H1 (cell line): ENCODE data around the gene RNF212B.

ENCODE experiments used
- JUN ChIP-seq: IDR thresholded peaks from 2 replicates; pipeline ENCODE4 v1.6.1; 2011; ENCODE audit warnings: low read depth, mild to moderate bottlenecking, improper control_type of control experiment, low read length
- TAF1 ChIP-seq: IDR thresholded peaks from 2 replicates; pipeline ENCODE4 v1.6.1; 2011; ENCODE audit warnings: mild to moderate bottlenecking, low read depth, low read length

- no peak for TF ChIP-seq JUN
- TF ChIP-seq TAF1, result no peak
Observed at GRCh38 chr14:23215421-23215820, 22.3 kb upstream of the RNF212B start.
